ENCODE data around the gene LTBP1. TPM values are rescaled to one million over a fixed set of nuclear protein-coding genes. Genes with fewer than 3 reads are reported as not detected.

The LTBP1 gene
- total RNA-seq, 1 experiment from 2014 or later = 28.5 TPM

DNA sequence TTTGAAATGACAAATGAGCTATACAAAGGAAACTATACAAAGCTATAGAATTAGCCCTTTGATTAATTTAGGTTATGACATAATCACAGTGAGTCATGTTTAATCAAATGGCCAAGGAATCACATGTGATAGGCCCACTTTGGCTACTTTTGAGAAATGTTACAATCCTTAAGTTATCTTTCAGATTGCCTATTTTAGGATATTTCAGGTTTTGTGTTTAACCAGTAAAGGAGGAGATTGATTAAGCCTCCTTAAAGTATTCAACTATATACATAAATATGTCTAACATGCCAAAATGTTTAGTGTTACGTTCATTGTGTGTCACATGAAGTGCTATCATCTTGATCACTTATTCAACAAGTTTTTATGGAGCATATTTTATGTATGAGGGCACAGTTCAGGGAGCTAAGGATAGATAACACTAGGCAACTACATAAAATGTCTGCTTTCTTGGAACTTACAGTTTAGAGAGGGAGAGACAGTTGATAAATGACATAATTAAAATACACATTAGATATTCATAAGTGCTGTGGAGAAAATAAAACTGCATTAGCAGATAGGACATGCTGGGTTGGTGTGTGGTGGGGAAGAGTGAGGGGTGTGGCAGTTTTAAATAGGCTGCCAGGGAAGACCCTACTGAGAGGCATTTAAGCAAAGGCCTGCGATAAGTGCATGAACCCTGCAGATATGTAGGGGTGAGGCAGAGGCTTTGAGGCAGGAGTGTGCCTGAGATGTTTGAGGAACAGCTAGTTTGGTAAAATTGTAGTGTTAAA is 77.2 kb downstream of the LTBP1 start:
- H3K9me3 Mint-ChIP-seq = peaks cover 4 to 9% of the 10 kb centered on the region in 2 experiments; a peak in 4 of 5 replicates
- no peaks in the 10 kb centered on the region for H3K27me3 ChIP-seq (ENCODE audit: insufficient read depth, low read length)
- no peak overlapping the region for H3K4me2 ChIP-seq (ENCODE audit: insufficient read depth, insufficient read length, low read length)
- H3K23me2 ChIP-seq (ENCODE audit: insufficient read length, low read depth, low read length, poor library complexity, severe bottlenecking) = no peaks in the 10 kb centered on the region
- H4K5ac ChIP-seq (ENCODE audit: insufficient read length, low read depth, low read length) = no peak overlapping the region
- no peak overlapping the region for H3K4ac ChIP-seq (ENCODE audit: low read depth, low read length)
- H3K79me2 ChIP-seq (ENCODE audit: insufficient read depth, low read length) = no peaks in the 10 kb centered on the region
- H2BK5ac ChIP-seq (ENCODE audit: insufficient read length, low read length) = no peak overlapping the region
- H3K27ac Mint-ChIP-seq = peak overlapping the region in 1 of 3 experiments; percentile 25; a peak in 1 of 7 replicates
- H4K91ac ChIP-seq (ENCODE audit: insufficient read length, low read depth, low read length) = no peak overlapping the region
- no peak overlapping the region for H3K9ac ChIP-seq (ENCODE audit: extremely low read depth, insufficient read length, low read length)
- no peak overlapping the region for H2BK120ac ChIP-seq (ENCODE audit: low read depth, low read length, poor library complexity, severe bottlenecking)
- no peak overlapping the region for H3K18ac ChIP-seq (ENCODE audit: insufficient read length, low read depth, low read length)
- no peak overlapping the region for H2BK15ac ChIP-seq (ENCODE audit: low read depth, low read length)
- no peaks in the 10 kb centered on the region for H3K79me1 ChIP-seq (ENCODE audit: insufficient read depth, low read depth, low read length, poor library complexity, severe bottlenecking)
- H2BK20ac ChIP-seq (ENCODE audit: low read depth, low read length, poor library complexity, severe bottlenecking) = no peak overlapping the region
- H3K9me3 ChIP-seq (ENCODE audit: control insufficient read depth, low read depth, low read length) = no peaks in the 10 kb centered on the region
- H2BK12ac ChIP-seq (ENCODE audit: insufficient read length, low read depth, low read length) = no peak overlapping the region
- no peak overlapping the region for H4K8ac ChIP-seq (replicated peaks; ENCODE audit: insufficient read length, low read depth, low read length)
- H3K27ac ChIP-seq (ENCODE audit: insufficient read length, low read depth, low read length) = no peak overlapping the region
- H2AK5ac ChIP-seq (ENCODE audit: insufficient read length, low read length) = no peak overlapping the region
- H3K23ac ChIP-seq (ENCODE audit: insufficient read length, low read depth, low read length) = no peak overlapping the region
- H3K4me3 Mint-ChIP-seq = no peak overlapping the region
- no peak overlapping the region for H3K56ac ChIP-seq (ENCODE audit: insufficient read length, low read depth, low read length)
- TF ChIP-seq, protein P1, sequence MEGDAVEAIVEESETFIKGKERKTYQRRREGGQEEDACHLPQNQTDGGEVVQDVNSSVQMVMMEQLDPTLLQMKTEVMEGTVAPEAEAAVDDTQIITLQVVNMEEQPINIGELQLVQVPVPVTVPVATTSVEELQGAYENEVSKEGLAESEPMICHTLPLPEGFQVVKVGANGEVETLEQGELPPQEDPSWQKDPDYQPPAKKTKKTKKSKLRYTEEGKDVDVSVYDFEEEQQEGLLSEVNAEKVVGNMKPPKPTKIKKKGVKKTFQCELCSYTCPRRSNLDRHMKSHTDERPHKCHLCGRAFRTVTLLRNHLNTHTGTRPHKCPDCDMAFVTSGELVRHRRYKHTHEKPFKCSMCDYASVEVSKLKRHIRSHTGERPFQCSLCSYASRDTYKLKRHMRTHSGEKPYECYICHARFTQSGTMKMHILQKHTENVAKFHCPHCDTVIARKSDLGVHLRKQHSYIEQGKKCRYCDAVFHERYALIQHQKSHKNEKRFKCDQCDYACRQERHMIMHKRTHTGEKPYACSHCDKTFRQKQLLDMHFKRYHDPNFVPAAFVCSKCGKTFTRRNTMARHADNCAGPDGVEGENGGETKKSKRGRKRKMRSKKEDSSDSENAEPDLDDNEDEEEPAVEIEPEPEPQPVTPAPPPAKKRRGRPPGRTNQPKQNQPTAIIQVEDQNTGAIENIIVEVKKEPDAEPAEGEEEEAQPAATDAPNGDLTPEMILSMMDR (conservative IDR thresholded peaks at IDR 0.05) = no peak
- no peak for DNase-seq
- no peak overlapping the region for H3K14ac ChIP-seq (ENCODE audit: insufficient read depth, low read length)
- H4K20me1 ChIP-seq (ENCODE audit: control insufficient read depth, insufficient read depth, insufficient read length) = no peaks in the 10 kb centered on the region
- peaks cover 7 to 12% (median 7%) of the 10 kb centered on the region in 3 experiments for H3K36me3 Mint-ChIP-seq (ENCODE audit: insufficient read depth in 1 of 3, low read depth in 3 of 3)
- H3K4me1 ChIP-seq (ENCODE audit: insufficient read depth, low read length) = no peaks in the 10 kb centered on the region; the same call in 1 of the 2 replicates
- no peaks in the 10 kb centered on the region for H3K27me3 Mint-ChIP-seq (ENCODE audit: low read depth)
- WGBS (ENCODE audit: extremely low coverage, insufficient read length, low lambda C conversion rate) = no CpG with 5 or more reads among the region's 2 CpGs
- peaks cover 13 to 18% of the 10 kb centered on the region in 2 experiments for H3K4me1 Mint-ChIP-seq
- no peak overlapping the region for H2AFZ ChIP-seq (ENCODE audit: low read length)
- no peak overlapping the region for H3T11ph ChIP-seq (ENCODE audit: low read length)
